Amygdala (tissue), 56 donors: ENCODE results near the gene NAPB.

Source experiments
- DNase-seq, 56 donors: peaks; one replicate each; lab custom pipeline; 2025; lab: John Stamatoyannopoulos, UW

Gene NAPB

DNA sequence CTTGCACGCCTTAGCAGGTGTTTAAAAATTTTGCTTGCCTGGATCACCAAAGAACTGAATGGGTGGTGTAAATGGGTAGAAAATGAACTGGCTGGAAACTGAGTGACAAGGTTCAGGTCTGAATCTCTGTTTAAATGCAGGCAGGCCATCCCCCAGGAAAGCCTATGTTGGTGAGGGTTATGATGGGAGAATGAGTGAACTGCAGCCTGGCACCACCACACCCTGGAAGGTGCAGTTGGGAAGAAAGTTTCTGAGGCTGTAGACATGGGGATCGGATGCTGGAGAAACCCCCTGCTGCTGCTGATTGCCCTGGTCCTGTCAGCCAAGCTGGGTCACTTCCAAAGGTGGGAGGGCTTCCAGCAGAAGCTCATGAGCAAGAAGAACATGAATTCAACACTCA lies 18.7 kb upstream of the NAPB start:
- no peak for DNase-seq

DNA sequence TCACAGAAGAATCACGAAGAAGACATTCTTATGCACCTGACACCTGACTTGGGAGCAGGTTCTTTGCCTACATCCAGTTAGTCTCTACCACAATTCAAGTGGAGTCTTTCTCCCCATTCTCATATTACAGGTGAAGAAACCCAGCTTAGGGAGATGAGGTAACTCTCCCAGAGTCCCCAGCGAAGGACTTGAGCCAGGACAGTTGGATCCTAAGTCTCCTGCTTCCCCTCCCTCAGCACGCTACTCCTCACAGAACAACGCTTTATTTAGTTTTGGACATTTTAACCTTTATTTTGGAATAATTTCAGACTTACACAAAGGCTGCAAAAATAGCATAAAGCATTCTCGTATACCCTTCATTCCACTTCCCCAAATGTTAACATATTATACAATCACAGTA lies 17.4 kb upstream of the NAPB start:
- DNase-seq: no peak

DNA sequence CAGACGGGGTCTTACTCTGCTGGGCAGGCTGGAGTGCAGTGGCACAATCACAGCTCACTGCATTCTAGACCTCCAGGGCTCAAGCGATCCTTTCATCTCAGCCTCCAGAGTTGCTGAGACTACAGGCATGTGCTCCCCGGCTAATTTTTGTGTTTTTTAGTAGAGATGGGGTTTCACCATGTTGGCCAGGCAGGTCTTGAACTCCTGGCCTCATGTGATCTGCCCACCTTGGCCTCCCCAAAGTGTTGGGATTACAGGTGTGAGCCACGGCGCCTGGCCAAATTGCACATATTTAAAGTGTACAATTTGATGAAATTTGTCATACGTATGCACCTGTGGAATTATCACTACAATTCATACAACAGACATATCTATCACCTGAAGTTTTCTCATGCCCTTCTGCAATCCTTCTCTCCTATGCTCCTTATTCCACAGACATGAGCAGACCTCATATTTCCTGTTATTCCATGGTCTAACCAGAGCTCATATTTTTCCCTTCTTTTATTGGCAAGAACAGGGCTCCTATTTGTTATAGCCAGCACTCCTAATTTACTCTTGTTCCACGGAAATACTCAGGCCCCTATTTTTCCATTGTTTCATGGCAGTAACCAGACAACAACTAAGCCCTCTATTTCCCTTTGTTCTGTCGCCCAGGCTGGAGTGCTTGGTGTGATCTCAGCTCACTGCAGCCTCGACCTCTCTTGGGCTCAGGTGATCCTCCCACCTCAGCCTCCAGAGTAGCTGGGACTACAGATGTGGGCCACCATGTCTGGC lies 16.0 kb upstream of the NAPB start:
- no peak for DNase-seq

DNA sequence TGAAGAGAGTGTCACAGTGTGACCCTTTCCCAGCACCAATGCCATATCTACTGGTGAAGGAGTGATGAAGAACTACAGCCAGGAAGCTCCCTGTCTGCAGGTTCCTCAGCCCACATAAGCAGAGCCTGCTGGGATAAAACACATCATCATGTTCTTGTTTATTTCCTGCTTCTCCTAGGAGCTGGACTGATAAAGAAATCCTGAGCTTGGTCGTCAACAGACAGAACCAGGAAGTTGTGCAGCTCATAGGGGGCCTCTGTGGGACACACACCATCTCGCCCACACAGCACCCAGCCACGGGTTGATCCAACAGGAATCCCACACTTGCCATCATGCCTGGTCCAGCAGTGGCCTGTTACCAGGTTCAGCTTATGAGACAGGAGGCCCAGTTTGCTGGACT lies 15.4 kb upstream of the NAPB start:
- no peak for DNase-seq

DNA sequence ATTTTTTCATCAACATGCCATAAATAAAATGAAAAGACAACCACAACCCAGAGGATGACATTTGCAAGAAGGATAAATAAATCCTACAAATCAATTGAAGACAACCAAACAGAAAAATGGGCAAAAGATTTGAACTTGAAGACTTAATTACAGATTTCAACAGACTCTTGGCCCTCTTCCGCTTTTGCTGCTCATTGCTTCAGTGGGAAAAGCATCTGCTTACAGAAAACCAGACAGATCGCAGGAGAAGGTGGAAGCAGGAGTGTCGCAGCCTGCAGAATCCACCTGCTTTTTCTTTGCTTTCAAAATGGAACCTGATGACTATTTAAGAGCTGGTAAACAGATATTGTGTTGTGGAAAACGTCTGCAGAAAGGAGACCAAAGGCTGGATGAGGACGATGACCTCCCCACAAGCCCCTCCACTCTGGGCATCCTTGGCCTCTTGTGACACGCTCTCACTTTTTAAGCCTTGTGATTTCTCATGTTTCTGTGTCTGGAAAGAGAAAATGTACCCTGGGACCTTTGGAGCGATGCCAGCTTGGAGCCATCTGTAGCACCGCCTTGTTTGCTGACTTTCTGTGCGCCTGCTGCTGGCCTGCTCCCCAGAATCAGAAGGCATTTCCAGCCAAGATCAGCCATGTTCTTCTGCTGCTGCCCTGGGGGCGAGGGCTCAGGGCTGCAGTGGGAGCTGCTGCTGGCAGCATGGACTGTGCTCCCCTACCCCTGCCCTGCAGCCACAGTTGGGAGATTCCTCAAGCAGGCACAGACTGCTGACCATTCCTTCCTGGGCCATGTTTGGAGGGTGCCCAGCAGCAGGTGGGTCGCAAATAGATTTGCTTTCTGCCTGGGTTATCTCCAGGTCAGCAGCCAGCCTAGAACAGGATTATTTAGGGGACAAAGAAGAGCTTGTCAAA lies 14.6 kb upstream of the NAPB start:
- peak in 20 of 56 donors; percentile 5 to 55 (median 16) for DNase-seq

DNA sequence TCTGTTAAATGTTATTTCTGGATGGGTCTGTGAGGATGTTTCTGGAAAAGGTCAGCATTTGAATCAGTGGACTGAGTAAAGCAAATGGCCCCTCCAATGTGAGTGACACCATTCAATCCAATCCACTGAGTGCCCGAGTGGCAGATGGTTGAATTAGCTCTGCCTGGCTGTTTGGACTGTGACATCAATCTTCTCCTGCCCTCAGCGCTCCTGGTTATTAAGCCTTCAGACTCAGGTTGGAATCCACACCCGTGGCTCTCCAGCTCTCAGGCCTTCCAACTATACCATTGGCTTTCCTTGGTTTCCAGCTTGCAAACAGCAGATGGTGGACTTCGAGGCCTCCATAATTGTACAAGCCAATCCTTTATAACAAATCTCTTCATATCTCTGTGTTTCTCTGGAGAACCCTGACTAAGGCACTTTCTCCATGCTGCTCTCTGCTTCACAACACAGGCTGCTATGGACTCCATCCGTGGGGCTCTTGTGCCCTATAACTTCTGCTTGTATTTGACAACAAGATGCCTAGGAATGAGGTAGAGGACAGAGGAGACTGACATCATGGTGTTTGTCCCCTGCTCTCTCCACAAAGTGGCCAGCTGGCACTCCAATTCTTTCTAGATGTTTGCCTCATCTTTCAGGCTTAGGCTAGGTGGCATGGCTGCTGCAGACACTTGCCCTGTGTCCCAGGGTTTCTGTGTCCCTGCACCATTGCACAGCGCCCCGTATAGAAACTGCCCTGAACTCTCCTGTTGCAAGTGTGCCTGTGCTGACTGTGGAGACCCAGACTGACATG lies 13.4 kb upstream of the NAPB start:
- no peak for DNase-seq

DNA sequence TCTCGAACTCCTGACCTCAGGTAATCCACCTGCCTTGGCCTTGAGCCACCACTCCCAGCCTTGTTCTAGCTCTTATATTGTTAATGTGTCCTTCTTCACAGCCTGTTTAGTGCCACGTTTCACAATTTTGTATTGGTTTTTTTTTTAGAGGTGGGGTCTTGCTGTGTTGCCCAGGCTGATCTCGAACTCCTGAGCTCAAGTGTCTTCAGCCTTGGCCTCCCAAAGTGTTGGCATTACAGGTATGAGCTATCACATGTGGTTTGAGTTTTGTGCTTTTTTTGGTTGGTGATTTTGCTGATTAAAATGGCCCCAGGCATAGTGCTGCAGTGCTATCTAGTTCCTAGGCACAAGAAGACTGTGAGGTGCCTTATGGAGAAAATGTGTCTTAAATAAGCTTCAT lies 12.3 kb upstream of the NAPB start:
- DNase-seq: no peak

DNA sequence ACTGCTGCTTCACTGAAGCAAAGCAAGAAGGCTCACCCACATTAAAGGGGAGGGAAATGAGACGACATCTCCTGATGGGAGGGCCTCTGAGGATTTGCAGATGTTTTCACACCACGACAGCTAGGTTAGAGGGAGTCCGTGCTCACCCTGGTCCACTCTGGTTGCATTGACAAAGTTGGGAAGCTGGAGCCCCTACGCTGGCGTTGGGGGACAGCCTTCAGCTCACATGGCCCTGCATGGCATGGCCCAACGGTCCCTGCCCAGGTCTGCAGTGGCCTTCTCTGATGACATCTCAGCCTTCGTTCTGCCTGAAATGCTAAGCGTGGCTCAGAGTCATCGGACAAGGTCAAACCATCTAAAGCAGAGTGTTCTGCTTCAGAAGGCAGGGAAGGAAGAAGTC lies 3.8 kb upstream of the NAPB start:
- DNase-seq: no peak

DNA sequence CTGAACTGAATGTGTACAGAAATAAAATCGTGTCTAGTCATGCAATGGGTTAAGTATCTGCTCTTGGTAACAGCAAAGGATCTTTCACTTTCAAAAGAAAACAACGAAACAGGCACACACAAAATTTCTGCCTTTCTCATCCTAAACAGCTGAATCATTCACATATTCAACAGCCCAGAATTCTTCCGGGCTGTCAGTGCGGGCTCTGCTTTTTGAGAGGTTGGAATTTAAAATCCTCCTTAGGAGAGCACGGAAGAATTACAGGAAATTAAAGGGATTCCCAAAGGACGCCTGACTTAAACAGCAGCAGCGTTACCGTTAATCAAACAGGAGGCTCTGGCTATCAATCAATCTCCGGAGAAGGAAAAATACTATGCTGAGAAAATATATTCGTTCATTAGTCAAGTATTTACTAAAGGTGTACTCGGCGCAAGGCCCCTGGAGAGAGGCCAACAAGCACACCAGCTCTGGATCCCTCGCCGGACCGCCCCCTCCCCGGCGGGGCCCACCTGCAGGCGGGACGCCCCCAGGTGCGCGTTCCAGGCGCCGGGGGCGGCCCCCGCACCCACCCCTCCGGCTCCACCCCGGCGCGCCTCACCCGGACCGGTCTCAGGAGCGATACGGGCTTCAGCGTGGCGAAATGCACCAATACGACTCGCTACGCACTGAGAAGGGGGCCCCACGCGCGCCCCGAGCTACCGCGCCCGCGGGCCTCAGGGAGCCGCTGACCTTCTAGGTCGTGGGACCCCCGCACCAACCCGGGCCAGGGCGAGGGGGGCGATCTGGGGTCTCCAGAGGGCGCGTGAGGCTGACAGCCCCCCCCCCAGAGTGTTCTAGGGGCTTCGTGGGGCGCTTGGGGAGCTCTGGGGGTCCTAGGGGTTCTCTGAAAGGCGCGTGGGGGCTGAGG lies 1.0 kb downstream of the NAPB start:
- DNase-seq: peak in 12 of 56 donors; percentile 7 to 63 (median 21)

DNA sequence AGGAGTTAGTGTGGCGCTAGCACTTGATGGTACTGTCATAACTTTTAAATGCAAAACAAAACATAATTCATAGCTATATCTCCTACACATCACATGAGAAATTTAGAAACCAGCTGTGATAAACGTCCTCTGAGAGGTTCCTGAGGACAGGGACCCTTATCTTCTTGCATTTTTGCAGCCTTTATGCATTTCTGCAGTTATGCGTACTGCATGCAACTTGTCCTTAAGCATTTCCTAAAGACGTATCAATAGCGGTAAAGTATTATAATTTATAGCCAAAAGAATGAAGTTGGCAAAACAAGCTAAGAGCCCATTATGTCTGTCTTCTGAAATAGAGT lies 1.7 kb downstream of the NAPB start:
- no peak for DNase-seq

DNA sequence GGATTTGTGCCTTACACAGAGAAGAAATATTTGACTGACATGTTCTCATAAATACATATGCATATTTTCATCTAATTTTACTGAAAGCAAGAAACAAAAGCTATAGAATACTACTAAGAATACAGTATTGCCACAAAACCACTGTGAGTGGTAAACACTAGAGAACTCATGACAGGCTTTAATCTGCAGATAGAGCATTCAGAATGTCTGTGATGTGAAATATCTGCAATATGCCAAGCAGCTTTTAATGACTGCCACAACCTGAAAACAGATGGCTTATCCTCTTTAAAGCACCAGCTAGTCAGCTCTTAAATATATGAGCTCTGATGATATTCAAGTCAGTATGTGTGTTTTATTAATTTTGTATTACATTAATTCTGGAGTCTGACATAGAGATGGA lies 3.4 kb downstream of the NAPB start:
- no peak for DNase-seq

DNA sequence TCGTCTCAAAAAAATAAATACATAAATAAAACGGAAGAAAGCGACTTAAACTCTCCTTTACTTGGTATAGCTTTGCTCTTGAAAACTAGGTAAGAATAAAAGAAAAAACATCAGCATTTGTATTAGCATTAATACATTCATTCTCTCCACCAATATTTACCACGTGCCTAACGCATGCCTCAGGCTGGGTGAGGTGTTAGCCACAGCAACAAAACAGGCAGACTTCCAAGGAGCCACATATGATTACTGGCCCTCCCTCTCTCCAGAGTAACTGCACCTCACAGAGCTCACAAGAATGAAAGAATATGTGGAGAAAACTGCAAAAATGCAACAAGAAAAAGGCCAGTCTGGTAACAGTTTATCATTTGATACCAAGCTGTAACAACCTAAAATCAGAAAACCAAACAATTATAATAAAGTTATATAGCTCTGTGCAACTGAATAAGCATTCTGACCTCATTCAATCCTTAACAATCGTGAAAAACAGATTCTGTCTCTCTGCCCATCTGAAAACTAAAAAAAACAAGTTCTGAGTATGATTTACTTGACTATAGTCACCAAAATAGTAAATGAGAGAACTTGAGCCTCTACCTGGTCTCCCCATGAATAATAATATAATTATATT lies 5.2 kb downstream of the NAPB start:
- no peak for DNase-seq

DNA sequence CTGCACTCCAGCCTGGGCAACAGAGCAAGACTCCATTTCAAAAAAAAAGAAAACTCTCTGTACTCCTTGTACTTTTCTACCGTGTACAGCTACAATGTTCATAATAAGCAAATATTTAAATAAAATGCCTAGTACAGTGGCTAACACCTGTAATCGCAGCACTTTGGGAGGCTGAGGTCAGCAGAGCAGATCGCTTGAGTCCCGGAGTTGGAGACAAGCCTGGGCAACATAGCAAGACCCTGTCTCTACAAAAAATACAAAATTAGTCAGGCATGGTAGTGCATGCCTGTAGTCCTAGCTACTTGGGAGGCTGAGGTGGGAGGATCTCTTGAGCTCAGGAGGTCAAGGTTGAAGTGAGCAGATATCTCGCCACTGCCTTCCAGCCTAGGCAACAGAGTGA lies 5.7 kb downstream of the NAPB start:
- DNase-seq: no peak

DNA sequence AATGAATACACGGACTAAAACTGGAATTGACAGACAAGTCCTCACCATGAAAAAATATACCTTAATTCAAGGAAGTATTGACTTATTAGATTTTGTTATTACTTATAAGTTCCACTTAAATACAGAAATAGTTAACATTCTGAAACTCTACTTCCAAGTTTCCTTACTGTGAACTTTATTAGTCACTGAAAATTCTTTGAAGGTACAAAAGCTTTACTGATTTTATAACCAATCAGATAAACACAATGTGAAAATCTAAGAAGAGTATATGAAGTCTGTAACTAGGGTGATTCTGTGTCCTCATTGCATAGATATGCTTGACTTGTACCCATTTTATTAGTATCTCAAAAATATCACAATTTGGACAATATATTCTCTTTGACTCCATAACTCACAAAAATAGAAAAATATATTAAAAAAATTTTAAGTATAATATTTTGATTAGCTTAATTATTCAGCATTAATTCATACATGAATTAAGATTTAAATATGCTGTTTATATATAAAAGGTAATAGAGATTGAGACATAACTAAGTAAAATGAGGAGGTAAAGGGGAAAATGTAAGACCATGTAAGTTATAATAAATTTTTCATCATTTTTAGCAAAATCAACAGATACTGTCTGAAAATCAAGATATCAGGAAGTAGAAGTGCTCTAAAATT lies 6.6 kb downstream of the NAPB start:
- no peak for DNase-seq

DNA sequence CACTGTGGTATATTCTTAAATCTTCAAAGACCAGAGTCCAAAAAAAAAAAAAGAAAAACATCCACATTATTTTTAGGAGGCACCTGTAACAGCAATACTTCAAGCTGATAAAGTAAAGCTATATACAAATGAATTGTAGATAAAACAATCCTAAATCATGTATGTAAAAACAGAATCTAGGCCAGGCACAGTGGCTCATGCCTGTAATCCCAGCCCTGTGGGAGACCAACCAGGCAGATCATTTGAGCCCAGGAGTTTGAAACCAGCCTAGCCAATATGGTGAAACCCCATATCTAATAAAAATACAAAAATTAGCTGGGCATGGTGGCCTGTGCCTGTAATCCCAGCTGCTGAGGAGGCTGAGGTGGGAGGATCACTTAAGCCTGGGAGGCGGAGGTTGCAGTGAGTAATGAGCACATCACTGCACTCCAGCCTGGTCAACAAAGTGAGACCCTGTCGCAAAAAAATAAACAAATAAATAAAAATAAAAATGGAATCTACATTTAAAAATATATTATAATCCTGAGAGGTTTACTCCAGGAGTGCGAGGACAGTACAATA lies 7.3 kb downstream of the NAPB start:
- no peak for DNase-seq

DNA sequence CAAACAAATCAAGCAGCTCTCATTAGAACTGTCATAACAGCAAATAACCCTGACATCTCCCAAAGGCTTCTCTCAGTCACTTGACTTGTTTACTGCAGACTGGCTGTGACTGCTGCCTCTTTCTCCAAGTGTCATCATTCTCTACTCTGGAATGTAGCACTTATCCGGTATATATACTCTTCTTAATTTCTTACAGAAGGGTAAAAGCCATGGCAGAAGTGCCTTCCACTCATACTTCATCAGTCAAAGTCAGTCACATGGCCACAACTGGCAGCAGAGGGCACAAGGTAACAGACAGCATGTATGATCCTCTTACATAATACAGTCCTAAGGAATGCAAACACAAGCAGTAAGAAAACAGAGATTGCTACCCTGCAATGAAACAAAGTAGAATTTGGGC lies 9.3 kb downstream of the NAPB start:
- DNase-seq: no peak

DNA sequence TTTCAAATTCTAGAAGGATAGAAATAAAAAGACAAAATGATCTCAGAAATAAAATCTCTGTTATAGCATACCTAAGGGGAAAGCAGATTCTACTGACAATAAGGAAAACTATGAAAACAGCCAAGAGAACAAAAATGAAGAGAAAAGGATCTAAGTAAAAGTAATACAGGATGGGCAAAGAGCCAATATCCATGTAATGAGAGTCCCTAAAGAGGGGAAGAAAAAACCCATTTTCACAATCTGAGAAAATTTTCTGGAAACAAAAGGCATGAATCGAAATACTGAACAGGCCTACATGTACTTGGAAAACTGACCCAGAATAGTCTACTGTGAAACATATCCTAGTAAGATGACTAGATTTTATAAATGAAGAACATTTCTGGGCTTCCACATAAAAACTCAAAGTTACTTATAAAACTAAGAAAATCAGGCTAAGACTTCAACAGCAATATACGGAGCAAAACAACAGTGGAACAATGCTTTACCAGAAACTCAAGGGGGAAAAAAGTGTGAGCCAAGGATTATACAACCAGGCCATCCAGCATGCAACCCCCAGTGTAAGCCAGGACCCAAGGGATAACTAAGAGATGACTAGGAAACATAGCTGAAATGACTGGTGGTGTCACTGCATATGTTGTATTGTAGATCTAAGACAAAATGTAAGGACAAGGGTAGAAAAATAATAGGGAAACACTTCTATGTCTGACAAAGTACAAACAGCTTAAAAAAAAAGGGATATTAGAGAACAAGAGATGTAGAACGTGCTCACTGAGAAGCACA lies 10.2 kb downstream of the NAPB start:
- no peak for DNase-seq

DNA sequence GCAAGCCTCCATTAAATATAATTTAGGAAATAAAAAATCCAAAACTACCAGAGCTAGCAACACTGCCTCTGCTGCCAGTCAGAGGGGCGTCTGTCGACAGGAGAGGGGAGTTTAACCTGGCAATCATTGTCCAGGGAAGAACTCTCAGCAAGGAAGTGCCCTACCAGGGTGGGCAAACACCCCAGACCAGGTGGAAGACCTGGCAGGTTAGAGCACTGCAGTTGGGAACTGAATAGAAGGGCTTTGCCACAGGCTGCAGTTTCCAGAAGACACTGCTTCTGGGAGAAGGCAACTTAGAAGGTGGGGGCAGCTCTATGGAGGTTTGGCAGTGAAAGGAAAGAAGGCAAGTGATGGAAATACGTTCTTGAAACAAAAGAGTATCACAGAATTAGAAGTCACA lies 11.5 kb downstream of the NAPB start:
- no peak for DNase-seq
